ENCODE measurements around the gene CTNND1.
"Not testable (repeated sequence)": the region's sequence is repeated elsewhere in the genome, so short reads cannot be mapped to it uniquely, and the experiment has no call there.

The CTNND1 gene

GRCh38 chr11:57834852-57835251 is 73.2 kb downstream of the CTNND1 start:
- H3K4me3 ChIP-seq (ENCODE audit: low read length) = no peak overlapping the region
- TF ChIP-seq ZNF274 (IDR thresholded peaks at IDR 0.05; ENCODE audit: low read depth, low read length) = no peak

GRCh38 chr11:57838609-57839008 is 77.0 kb downstream of the CTNND1 start:
- not testable (repeated sequence) for H3K4me3 ChIP-seq (ENCODE audit: low read length)

- H3K4me3 ChIP-seq (ENCODE audit: low read length) = no peak overlapping the region
- no peak for TF ChIP-seq ZNF274 (IDR thresholded peaks at IDR 0.05; ENCODE audit: low read depth, low read length)
Observed at GRCh38 chr11:57842873-57843272, 81.3 kb downstream of the CTNND1 start.

- H3K4me3 ChIP-seq (ENCODE audit: low read length) = no peak overlapping the region
- TF ChIP-seq ZNF274 (IDR thresholded peaks at IDR 0.05; ENCODE audit: low read depth, low read length) = no peak
Observed at GRCh38 chr11:57867966-57868365, 106.4 kb downstream of the CTNND1 start.

- no peak for TF ChIP-seq ZNF274 (IDR thresholded peaks at IDR 0.05; ENCODE audit: low read depth, low read length)
- H3K4me3 ChIP-seq (ENCODE audit: low read length) = no peak overlapping the region
Observed at GRCh38 chr11:57868491-57868890, 106.9 kb downstream of the CTNND1 start.
